A673 (cell line): ENCODE data around the gene SORL1. TPM values are rescaled to one million over a fixed set of nuclear protein-coding genes. Genes with fewer than 3 reads are reported as not detected.

Experiments used
- BruUV-seq: library from RNA; stranded (reverse); fragments of 400-500 nt; replicated peaks from 2 replicates; lab custom pipeline; 2021; lab: Mats Ljungman, UMichigan
- CTCF ChIA-PET: fragments of 300-600 bp; sonication (Branson Sonifier 250); formaldehyde crosslinking; loops from one replicate; lab custom pipeline; 2022; ENCODE audit warnings: antibody characterized with exemption; lab: Charles Lee
- POLR2A ChIA-PET: fragments of 300-600 bp; sonication (Branson Sonifier 250); formaldehyde crosslinking; loops from one replicate; lab custom pipeline; 2022; ENCODE audit warnings: antibody characterized with exemption; ENCODE audit not compliant: low non-redundant PET; lab: Charles Lee
- DNase-seq: peaks from one replicate; pipeline ENCODE4 v3.0.0-alpha.2; 2015; ENCODE audit warnings: low spot score
- H3K27ac ChIP-seq: fragments of 200-600 bp; sonication (generic); 2 replicates; pipeline ENCODE4 v1.5.1; 2016; ENCODE audit warnings: mixed run types, low read depth, mild to moderate bottlenecking, mixed read lengths, antibody characterized with exemption, low read length; ENCODE audit not compliant: poor library complexity, severe bottlenecking
- H3K27me3 ChIP-seq: fragments of 200-600 bp; sonication (generic); replicated peaks from 2 replicates; pipeline ENCODE4 v1.6.1; 2017; ENCODE audit warnings: mixed run types, low read depth, mild to moderate bottlenecking, mixed read lengths, antibody characterized with exemption, low read length; ENCODE audit not compliant: insufficient read depth, poor library complexity
- H3K36me3 ChIP-seq: fragments of 200-600 bp; sonication (generic); 2 replicates; pipeline ENCODE4 v1.6.1; 2016; ENCODE audit warnings: mixed run types, mild to moderate bottlenecking, mixed read lengths, antibody characterized with exemption, low read length; ENCODE audit not compliant: insufficient read depth, poor library complexity, severe bottlenecking
- H3K4me1 ChIP-seq: fragments of 200-600 bp; sonication (generic); 2 replicates; pipeline ENCODE4 v1.6.1; 2017; ENCODE audit warnings: mixed run types, mild to moderate bottlenecking, mixed read lengths, antibody characterized with exemption, low read length; ENCODE audit not compliant: insufficient read depth, poor library complexity, severe bottlenecking
- H3K4me3 ChIP-seq: fragments of 200-600 bp; sonication (generic); 2 replicates; pipeline ENCODE4 v1.5.1; 2016; ENCODE audit warnings: low read depth, mixed run types, mild to moderate bottlenecking, mixed read lengths, low read length; ENCODE audit not compliant: poor library complexity, severe bottlenecking
- H3K9me3 ChIP-seq: fragments of 200-600 bp; sonication (generic); 2 replicates; pipeline ENCODE4 v1.6.1; 2016; ENCODE audit warnings: mixed run types, low read depth, mild to moderate bottlenecking, mixed read lengths, antibody characterized with exemption, low read length; ENCODE audit not compliant: poor library complexity, severe bottlenecking
- CTCF ChIP-seq: fragments of 300-800, 200-600 bp; sonication (generic); conservative IDR thresholded peaks from 2 replicates; pipeline ENCODE4 v1.5.1; 2017; ENCODE audit warnings: low read depth, mild to moderate bottlenecking, antibody characterized with exemption, low read length, moderate library complexity, mixed read lengths
- EZH2 ChIP-seq: fragments of 200-600 bp; sonication (generic); IDR thresholded peaks from 2 replicates; pipeline ENCODE4 v1.6.1; 2017; ENCODE audit warnings: borderline replicate concordance, low read depth, mild to moderate bottlenecking, mixed read lengths, antibody characterized with exemption, low read length; ENCODE audit not compliant: poor library complexity, severe bottlenecking
- intact Hi-C: fragments of 100-400 bp; cut with micrococcal nuclease; formaldehyde crosslinking; loops from one replicate; pipeline ENCODE4 v1.10.0; 2022; ENCODE audit not compliant: unreplicated experiment
- total RNA-seq: library from RNA; stranded (reverse); gene quantifications from 2 replicates; pipeline ENCODE4 v1.2.3, GENCODE V29; 2021

The SORL1 gene
- total RNA-seq, 1 experiment from 2014 or later, result 0.95 TPM

- no peak for DNase-seq
- ChIA-PET POLR2A (no interaction called here), CTCF (interaction anchor here (0.5 kb wide), 1 partner anchor 23 kb away, joined by 7 read pairs; no protein-coding TSS in a partner anchor)
- intact Hi-C loops, result no loop called here
- H3K27me3 ChIP-seq, result peaks cover 5% of the 10 kb centered on the region
- no peak overlapping the region for H3K4me3 ChIP-seq
- H3K36me3 ChIP-seq, result no peaks in the 10 kb centered on the region
- H3K27ac ChIP-seq, result no peak overlapping the region
- H3K9me3 ChIP-seq, result no peaks in the 10 kb centered on the region
- no TSS peak for BruUV-seq
- H3K4me1 ChIP-seq, result no peaks in the 10 kb centered on the region
- TF ChIP-seq EZH2 (no peak), CTCF (no peak)
Measured at GRCh38 chr11:121571506-121571905, 119.4 kb downstream of the SORL1 start.

- Histone ChIP-seq H3K27me3 (peaks cover 14% of the 10 kb centered on the region), H3K36me3 (no peaks in the 10 kb centered on the region), H3K4me3 (no peak overlapping the region), H3K4me1 (no peaks in the 10 kb centered on the region), H3K27ac (no peak overlapping the region), H3K9me3 (no peaks in the 10 kb centered on the region)
- POLR2A ChIA-PET, result no interaction called here
- DNase-seq, result peak; percentile 50
- CTCF ChIA-PET, result no interaction called here
- TF ChIP-seq EZH2, result no peak
- TF ChIP-seq CTCF, result no peak
- BruUV-seq, result no TSS peak
- intact Hi-C loops, result no loop called here
Measured at GRCh38 chr11:121572571-121573059, 120.5 kb downstream of the SORL1 start.

GRCh38 chr11:121574801-121575200 lies 122.7 kb downstream of the SORL1 start:
- Histone ChIP-seq H3K27ac (no peak overlapping the region), H3K4me1 (no peaks in the 10 kb centered on the region), H3K4me3 (no peak overlapping the region), H3K36me3 (no peaks in the 10 kb centered on the region), H3K9me3 (peaks cover 2% of the 10 kb centered on the region), H3K27me3 (peaks cover 18% of the 10 kb centered on the region)
- DNase-seq, result no peak
- TF ChIP-seq EZH2 (no peak), CTCF (no peak)
- POLR2A ChIA-PET, result no interaction called here
- CTCF ChIA-PET, result no interaction called here
- intact Hi-C loops, result no loop called here
- BruUV-seq, result no TSS peak
